ENCODE data around the gene HTRA3.

The HTRA3 gene

DNA sequence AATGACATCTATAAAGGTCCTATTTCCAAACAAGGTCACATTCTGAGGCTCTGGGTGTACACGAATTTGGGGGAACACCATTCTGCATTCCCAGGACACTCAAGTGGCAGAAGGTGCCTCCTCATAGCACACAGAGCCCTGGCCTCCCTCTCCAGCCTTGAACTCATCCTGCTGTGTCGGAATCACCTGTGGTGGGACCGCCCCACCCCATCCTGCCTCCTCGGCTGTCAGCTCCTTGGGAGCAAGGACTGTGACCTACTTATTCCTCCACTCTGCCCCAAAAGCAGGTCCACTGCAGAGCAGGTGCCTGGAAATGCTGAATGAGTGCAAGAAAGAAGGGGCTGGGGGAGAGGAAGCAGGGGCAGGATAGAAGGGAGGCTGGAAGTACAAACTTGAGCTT, 33.5 kb downstream of the HTRA3 start:
- TF ChIP-seq, protein P1, sequence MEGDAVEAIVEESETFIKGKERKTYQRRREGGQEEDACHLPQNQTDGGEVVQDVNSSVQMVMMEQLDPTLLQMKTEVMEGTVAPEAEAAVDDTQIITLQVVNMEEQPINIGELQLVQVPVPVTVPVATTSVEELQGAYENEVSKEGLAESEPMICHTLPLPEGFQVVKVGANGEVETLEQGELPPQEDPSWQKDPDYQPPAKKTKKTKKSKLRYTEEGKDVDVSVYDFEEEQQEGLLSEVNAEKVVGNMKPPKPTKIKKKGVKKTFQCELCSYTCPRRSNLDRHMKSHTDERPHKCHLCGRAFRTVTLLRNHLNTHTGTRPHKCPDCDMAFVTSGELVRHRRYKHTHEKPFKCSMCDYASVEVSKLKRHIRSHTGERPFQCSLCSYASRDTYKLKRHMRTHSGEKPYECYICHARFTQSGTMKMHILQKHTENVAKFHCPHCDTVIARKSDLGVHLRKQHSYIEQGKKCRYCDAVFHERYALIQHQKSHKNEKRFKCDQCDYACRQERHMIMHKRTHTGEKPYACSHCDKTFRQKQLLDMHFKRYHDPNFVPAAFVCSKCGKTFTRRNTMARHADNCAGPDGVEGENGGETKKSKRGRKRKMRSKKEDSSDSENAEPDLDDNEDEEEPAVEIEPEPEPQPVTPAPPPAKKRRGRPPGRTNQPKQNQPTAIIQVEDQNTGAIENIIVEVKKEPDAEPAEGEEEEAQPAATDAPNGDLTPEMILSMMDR (IDR thresholded peaks at IDR 0.05; ENCODE audit: borderline replicate concordance, control extremely low read depth, extremely low read depth, insufficient read depth, missing control alignments) = no peak
- DNase-seq (ENCODE audit: low spot score) = no peak
- in situ Hi-C loops (cut with MboI; ENCODE audit: low sequenced_read_pairs, unreplicated experiment) = no loop called here

DNA sequence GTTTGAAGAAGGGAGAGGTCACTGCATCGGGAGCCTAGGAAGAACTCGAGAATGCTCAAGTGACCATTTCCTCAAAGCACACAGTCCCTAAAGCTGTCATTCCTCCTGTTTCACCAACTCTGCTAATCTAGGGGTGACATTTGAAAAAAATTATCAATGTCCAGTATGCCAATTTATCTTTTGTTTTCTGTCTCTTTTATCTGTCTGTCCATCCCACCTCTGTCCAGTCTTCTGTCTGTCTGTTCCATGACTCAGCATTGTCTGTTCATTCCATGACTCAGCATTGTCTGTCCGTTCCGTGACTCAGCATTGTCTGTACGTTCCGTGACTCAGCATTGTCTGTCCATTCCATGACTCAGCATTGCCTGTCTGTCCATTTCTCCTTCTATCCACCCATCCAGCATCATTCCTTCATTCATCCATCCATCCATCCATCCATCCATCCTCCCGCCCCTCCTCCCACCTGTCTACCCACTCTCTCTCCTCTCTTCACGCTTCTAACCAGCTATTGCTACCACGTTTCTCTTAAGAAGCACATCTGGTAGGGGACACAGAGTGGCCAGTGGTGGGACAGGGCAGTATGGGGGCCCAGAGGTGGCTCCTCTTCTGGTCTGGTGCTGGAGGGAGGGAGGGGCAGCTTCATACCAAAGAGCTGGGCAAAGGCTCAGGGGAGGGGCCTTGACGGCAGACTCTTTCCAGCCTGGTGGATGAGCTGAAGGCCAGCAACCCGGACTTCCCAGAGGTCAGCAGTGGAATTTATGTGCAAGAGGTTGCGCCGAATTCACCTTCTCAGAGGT, 34.1 kb downstream of the HTRA3 start:
- in situ Hi-C loops (cut with MboI; ENCODE audit: low sequenced_read_pairs, unreplicated experiment) = no loop called here
- no peak for DNase-seq (ENCODE audit: low spot score)

DNA sequence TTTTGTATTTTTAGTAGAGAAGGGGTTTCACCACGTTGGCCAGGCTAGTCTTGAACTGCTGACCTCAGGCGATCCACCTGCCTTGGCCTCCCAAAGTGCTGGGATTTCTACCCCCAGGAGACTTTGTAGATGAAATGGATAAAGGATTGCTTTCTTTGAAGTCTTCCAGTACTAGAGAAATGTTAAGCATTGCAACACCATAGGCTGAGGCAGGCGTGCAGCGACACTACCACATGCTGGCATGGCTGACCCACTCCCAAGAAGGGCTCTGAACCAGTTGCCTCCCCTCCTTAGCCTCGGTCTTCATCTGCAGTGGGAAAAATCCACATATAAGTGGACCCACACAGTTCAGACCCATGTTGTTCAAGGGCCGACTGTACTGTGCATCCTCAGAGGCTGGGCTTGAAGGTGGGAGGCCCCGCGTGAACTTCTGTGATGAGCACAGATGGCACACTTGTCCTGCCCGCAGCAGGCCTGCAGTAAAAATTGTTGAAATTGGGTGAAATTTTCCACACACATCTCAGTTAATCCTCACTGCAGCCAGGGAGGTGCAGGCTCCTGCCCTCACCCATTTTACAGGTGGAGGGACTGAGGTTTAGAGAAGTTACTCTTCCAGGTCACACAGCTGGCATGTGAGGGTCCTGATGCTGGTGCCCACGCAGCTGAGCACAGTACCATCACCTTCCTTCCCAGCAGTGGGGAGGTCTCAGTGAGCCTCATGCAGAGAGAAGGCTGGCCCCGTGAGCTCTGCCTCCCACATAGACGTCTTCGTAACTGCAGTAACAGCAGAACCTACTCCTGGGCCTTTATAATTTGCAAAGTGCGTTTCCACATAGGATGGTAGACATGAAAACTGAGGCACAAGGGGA, 35.5 kb downstream of the HTRA3 start:
- TF ChIP-seq, protein P1 (IDR thresholded peaks at IDR 0.05; ENCODE audit: borderline replicate concordance, control extremely low read depth, extremely low read depth, insufficient read depth, missing control alignments) = no peak
- in situ Hi-C loops (cut with MboI; ENCODE audit: low sequenced_read_pairs, unreplicated experiment) = no loop called here
- DNase-seq (ENCODE audit: low spot score) = no peak

More for the DNA sequence above, 34.1 kb downstream of the HTRA3 start:
- TF ChIP-seq, protein P1 (IDR thresholded peaks at IDR 0.05; ENCODE audit: borderline replicate concordance, control extremely low read depth, extremely low read depth, insufficient read depth, missing control alignments) = no peak

GRCh38 chr4:8305851-8306471, 36.4 kb downstream of the HTRA3 start:
- in situ Hi-C loops (cut with MboI; ENCODE audit: low sequenced_read_pairs, unreplicated experiment) = no loop called here
- TF ChIP-seq, protein P1 (IDR thresholded peaks at IDR 0.05; ENCODE audit: borderline replicate concordance, control extremely low read depth, extremely low read depth, insufficient read depth, missing control alignments) = no peak
- DNase-seq (ENCODE audit: low spot score) = no peak

DNA sequence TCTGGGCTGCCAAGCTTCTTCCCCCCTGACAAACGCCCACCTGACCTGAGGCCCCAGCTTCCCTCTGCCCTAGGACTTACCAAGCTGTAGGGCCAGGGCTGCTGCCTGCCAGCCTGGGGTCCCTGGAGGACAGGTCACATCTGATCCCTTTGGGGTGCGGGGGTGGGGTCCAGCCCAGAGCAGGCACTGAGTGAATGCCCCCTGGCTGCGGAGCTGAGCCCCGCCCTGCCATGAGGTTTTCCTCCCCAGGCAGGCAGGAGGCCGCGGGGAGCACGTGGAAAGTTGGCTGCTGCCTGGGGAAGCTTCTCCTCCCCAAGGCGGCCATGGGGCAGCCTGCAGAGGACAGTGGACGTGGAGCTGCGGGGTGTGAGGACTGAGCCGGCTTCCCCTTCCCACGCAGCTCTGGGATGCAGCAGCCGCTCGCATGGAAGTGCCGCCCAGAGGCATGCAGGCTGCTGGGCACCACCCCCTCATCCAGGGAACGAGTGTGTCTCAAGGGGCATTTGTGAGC, 37.0 kb downstream of the HTRA3 start:
- no peak for DNase-seq (ENCODE audit: low spot score)
- in situ Hi-C loops (cut with MboI; ENCODE audit: low sequenced_read_pairs, unreplicated experiment) = no loop called here
- TF ChIP-seq, protein P1 (IDR thresholded peaks at IDR 0.05; ENCODE audit: borderline replicate concordance, control extremely low read depth, extremely low read depth, insufficient read depth, missing control alignments) = no peak

DNA sequence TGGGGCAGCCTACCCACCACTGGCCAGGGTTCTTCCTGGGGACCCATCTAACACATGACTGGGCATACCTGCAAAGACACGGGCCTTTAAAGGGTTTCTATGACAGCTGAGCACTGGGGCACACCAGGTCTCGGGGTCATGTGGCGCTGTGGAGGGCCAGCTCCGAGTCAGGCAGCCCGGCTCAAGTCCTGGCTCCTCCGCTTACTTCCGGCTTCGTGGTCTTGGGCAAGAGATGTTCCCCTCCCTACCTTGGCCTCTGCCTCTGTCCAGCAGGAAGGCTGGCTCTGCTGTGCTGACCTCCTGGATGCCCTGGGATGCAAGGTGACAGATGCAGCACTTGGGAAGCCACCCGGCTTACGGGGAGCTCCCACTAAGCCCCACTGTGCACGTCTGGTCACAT, 37.6 kb downstream of the HTRA3 start:
- TF ChIP-seq, protein P1 (IDR thresholded peaks at IDR 0.05; ENCODE audit: borderline replicate concordance, control extremely low read depth, extremely low read depth, insufficient read depth, missing control alignments) = no peak
- no peak for DNase-seq (ENCODE audit: low spot score)
- in situ Hi-C loops (cut with MboI; ENCODE audit: low sequenced_read_pairs, unreplicated experiment) = no loop called here

All from GM13976 (cell line).